Activated CD4-positive, alpha-beta T cell treated with anti-CD3 and anti-CD28 coated beads, Interleukin-2, Interleukin-4, amounts not matched to agents 100 ng/mL and 50 ng/mL, durations not matched to agents 16 hours and 8 hours (primary cell): ENCODE measurements around the gene PRAME.
"Not testable (repeated sequence)": the region's sequence is repeated elsewhere in the genome, so short reads cannot be mapped to it uniquely, and the experiment has no call there.

ENCODE experiments used
- DNase-seq: peaks from one replicate; pipeline ENCODE4 v3.0.0-alpha.2; 2020; ENCODE audit warnings: low spot score

Gene PRAME

GRCh38 chr22:22550789-22551434, 8.2 kb downstream of the PRAME start:
- DNase-seq = no peak

GRCh38 chr22:22548910-22549309, 10.2 kb downstream of the PRAME start:
- DNase-seq = no peak

DNA sequence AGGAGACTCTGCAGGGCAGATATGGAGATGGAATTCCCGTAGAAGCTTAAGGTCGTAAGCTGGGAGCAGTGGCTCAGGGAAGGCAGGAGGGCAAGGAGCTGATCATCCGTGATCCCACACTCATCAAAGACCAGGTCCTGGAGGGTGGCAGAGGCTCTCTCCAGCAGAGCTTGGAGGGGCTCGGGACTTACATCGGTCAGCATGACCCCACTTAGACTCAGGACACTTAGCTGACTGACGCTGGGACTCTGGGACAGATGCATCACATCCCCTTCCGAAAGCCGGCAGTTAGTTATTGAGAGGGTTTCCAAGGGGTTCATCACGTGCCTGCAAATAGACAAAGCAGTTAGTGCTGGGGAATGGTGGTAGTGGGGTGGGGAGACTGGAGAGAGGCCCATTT, 10.7 kb downstream of the PRAME start:
- DNase-seq = no peak

DNA sequence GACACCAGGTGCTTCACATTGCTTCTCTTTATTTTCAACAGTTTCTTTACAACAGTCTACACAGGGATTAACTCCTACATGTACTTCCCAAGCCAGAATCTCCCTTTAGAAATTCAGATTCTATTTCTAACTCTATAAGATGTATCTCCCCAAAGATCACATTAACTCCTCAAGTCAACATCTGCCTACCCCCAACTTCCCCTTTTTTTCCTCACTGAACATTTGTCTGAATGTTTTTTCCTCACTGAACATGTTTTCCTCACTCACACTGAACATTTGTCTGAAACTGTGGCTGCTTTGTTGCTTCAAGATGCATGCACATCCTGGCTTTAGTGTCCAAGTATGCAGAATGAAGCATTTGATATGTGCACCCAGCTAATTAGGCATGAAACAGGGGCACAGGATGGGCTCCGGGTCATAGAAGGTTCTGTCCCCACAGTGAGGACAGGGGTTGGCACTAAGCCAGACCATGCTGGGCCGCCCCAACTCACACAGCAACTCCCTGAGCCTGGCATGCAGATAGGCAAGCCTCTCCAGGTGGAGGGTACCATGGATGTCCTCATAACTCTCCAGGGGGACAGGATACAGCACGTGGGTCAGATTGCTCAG, 11.3 kb downstream of the PRAME start:
- DNase-seq = no peak

- DNase-seq = no peak
These were observed 11.8 kb downstream of the PRAME start for GRCh38 chr22:22547226-22547625.

DNA sequence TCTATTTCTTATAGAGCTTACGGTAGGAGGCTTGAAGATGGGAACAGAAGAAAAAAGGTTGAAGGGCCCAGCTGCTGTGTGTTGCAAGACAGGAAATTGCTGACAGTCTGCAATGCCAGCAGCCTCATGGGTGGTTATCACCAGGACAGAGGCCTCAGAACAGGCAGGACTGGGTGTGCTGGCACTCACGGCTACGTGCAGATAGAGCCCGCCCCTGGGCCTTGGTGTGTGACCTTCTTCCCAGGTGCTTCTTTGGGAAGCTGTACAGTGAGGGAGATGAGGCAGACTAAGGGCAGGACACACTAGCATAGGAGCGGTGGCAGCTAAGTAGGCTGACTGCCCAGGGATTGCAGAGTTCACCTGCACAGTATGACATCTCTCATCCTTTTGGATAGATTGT, 12.6 kb downstream of the PRAME start:
- no peak for DNase-seq

- DNase-seq = no peak
These were observed 14.0 kb downstream of the PRAME start for GRCh38 chr22:22545084-22545483.

- DNase-seq = no peak
These were observed 20.7 kb downstream of the PRAME start for GRCh38 chr22:22538226-22538989.

DNA sequence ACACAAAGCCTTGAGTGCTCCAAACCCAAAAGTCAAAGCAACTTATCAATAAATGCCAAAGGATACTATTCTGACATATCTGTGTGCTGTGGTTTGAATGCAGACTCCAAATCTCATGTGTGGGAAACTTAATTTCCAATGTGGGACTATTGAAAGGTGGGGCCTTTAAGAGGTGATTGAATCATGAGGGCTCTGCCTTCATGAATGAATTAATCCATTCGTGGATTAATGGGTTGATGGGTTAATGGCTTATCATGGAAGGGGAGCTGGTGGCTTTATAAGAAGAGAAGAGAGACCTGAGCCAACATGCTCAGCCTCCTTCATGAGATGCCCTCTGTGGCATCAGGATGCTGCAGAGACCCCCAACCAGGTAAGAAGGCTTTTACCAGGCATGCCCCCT, 22.1 kb downstream of the PRAME start:
- no peak for DNase-seq

- no peak for DNase-seq
These were observed 22.6 kb downstream of the PRAME start for GRCh38 chr22:22536515-22536914.

GRCh38 chr22:22535662-22536061, 23.4 kb downstream of the PRAME start:
- DNase-seq = no peak

GRCh38 chr22:22534604-22535415, 24.3 kb downstream of the PRAME start:
- DNase-seq = no peak

DNA sequence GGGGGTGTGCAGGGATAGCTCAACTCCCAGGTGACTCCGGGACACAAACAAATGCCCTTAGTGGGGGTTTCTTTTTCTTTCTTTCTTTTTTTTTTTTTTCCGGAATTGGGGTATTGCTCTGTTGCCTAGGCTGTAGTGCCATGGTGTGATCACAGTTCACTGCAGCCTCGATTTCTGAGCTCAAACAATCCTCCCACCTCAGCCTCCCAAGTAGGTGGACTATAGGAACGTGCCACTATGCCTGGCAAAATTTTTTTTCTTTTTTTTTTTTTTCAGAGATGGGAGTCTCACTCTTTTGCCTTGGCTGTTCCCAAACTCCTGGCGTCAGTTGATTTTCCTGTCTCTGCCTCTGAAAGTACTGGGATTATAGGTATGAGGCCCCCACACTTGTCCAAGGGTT, 25.2 kb downstream of the PRAME start:
- no peak for DNase-seq

DNA sequence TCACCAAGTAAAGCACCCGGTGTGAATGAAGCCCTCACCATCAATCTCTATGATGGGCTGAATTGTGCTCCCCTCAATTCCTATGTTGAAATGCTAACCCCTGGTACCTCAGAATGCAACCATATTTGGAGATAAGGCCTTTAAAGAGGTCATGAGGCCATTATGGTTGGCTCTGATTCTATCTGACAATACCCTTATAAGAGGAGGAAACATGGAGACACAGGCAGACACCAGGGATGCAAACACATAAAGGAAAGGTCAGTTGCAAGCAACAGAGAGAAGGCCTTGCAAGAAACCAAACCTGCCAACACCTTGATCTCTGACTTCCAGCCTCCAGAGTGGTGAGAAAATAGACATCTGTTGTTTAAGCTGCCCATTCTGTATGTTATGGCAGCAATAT, 25.6 kb downstream of the PRAME start:
- no peak for DNase-seq

- not testable (repeated sequence) for DNase-seq
These were observed 26.5 kb downstream of the PRAME start for GRCh38 chr22:22532547-22533071.

- DNase-seq = no peak
These were observed 27.1 kb downstream of the PRAME start for GRCh38 chr22:22531770-22532546.

- DNase-seq = no peak
These were observed 30.3 kb downstream of the PRAME start for GRCh38 chr22:22528780-22529179.

DNA sequence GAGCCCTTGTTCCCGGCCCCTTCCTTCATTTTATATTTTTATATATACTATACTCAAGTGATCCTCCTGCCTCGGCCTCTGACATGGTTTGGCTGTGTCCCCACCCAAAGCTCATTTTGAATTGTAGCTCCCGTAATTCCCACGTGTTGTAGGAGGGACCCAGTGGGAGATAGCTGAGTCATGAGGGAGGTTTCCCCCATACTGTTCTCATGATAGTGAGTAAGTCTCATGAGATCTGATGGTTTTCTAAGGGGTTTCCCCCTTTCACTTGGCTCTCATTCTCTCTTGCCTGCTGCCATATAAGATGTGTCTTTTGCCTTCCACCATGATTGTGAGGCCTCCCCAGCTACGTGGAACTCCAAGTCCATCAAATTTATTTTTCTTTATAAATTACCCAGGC, 31.8 kb downstream of the PRAME start:
- DNase-seq = no peak

DNA sequence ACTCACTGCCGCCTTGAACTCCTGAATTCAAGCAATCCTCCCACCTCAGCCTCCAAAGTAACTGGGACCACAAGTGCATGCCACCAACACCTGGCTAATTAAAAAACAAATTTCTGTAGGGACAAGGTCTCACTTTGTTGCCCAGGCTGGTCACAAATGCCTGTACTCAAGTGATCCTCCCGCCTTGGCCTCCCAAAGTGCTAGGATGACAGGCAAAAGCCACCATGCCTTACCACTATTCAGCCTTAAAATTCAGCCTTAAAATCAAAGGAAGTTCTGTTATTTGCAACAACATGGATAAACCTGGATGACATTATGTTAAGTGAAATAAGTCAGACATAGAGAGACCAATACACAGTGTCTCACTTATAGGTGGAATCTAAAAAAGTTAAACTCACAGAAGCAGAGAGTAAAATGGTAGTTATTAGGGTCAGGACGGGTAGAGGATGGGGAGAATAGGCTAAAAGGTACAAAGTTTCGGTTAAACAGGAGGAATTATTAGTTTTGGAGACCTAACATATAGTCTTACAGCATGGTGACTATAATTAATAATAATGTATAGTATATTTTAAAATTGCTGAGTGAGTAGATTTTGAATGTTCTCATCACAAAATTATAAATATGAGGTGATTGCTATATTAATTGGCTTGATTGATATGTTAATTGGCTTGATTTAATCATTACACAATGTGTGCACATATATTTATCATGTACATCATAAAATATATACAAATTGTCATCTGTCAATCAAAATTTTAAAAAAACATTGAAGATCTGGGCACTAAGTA, 32.7 kb downstream of the PRAME start:
- no peak for DNase-seq

DNA sequence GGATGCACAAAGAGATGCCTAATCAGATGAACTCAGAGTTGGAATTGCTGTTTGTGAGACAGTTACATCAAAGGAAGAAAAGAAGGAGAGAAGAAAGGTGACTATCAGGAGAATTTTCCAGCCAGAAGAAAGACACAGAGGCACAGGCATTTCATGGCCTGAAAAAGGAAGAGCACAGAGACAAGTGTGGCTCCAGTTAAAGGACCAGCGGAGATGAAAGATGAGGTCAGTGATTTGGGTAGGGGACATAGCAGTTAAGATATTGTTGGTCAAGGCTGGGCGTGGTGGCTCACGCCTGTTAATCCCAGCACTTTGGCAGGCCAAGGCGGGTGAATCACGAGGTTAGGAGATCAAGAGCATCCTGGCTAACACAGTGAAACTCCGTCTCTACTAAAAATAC, 35.6 kb downstream of the PRAME start:
- DNase-seq = no peak

DNA sequence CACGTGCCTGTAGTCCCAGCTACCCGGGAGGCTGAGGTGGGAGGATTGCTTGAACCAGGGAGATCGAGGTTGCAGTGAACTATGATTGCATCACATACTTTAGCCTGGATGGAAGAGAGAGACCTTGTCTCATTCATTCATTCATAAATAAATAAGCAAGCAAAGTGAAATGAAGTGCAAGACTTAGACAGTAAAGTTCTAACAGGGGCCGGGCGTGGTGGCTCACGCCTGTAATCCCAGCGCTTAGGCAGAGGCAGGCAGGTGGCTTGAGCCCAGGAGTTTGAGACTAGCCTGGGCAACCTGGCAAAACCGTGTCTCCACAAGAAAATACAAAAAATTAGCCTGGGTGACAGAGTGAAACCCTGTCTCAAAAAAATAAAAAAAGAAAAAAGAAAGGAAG, 37.4 kb downstream of the PRAME start:
- no peak for DNase-seq
